Measurements from ENCODE around the gene DNM3.

DNM3 gene

GRCh38 chr1:172398970-172399755, 557.9 kb downstream of the DNM3 start:
- H3K27ac ChIP-seq (ENCODE audit: low read depth, low read length), result no peak overlapping the region
- peaks cover 5% of the 10 kb centered on the region; the same call in 1 of the 2 replicates for H3K27me3 ChIP-seq (ENCODE audit: control insufficient read depth, low read length)
- peak overlapping the region; percentile 58 for H3K4me2 ChIP-seq (ENCODE audit: low read length)
- H3F3A ChIP-seq (ENCODE audit: control insufficient read depth, insufficient read depth), result no peaks in the 10 kb centered on the region
- H3K79me2 ChIP-seq (ENCODE audit: control insufficient read depth, low read length), result no peaks in the 10 kb centered on the region
- no peaks in the 10 kb centered on the region for H3K36me3 ChIP-seq (ENCODE audit: control insufficient read depth, low read length)
- TF ChIP-seq EZH2phosphoT487 (IDR thresholded peaks at IDR 0.05; ENCODE audit: borderline replicate concordance, low read length), result no peak
- TF ChIP-seq, protein P1, sequence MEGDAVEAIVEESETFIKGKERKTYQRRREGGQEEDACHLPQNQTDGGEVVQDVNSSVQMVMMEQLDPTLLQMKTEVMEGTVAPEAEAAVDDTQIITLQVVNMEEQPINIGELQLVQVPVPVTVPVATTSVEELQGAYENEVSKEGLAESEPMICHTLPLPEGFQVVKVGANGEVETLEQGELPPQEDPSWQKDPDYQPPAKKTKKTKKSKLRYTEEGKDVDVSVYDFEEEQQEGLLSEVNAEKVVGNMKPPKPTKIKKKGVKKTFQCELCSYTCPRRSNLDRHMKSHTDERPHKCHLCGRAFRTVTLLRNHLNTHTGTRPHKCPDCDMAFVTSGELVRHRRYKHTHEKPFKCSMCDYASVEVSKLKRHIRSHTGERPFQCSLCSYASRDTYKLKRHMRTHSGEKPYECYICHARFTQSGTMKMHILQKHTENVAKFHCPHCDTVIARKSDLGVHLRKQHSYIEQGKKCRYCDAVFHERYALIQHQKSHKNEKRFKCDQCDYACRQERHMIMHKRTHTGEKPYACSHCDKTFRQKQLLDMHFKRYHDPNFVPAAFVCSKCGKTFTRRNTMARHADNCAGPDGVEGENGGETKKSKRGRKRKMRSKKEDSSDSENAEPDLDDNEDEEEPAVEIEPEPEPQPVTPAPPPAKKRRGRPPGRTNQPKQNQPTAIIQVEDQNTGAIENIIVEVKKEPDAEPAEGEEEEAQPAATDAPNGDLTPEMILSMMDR (IDR thresholded peaks at IDR 0.05; ENCODE audit: low read depth, low read length, poor library complexity, severe bottlenecking), result peak; percentile 74
- H3K4me1 ChIP-seq (ENCODE audit: control insufficient read depth, low read length), result peaks cover 11% of the 10 kb centered on the region
- no peaks in the 10 kb centered on the region for H3K9me3 ChIP-seq (ENCODE audit: control insufficient read depth, insufficient read depth, low read length)
- no peaks in the 10 kb centered on the region for H3K9me2 ChIP-seq (replicated peaks; ENCODE audit: control insufficient read depth, low read length)
- no peaks in the 10 kb centered on the region for H4K20me1 ChIP-seq (ENCODE audit: control insufficient read depth, insufficient read depth, low read depth, low read length)
- peak overlapping the region; percentile 49 for H3K4me3 ChIP-seq (ENCODE audit: low read length)

DNA sequence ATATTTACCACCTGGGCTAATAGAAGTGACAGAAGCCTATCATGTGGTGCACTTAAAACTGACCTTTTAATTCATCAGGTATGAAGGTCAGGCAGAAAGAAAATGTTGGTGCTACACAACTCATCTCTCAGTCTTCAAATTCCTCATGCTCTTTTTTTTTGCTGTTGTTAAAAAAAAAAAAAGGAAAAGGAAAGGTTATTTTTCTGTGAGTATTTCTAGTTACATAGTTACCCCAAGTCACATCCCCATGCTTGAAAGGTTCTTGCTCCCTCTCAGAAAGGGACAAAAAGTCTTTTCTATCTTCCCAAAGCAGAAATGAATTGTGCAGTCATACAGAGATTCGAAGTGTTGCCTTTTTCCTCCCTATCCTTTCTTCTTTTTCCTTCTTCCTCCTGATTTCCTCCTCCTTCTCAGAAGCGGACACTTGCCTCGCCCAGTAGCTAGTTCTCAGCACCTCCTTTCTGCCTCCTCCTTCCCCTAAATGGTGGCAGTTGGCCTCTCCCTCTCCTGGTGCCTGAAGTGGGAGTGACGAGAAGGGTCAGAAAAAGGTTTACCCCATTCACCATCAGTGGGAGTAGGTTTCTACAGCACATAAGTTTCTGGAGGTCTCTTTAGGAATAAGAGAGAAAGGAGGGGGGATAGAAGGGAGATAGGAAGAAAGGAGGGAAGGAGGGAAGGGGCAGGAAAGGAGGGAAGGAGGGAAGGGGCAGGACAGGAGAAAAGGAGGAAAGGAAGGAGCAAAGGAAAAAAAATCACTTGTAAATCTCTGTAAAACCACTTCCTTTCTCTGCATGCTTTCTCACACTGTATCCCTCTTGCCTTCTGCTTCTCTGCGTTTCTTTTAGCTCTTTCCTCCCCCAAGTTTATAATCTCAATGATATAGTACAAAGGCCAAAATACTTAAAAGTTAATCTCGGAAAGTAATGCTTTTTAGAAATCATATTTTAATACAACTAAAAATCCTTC, 558.7 kb downstream of the DNM3 start:
- no peaks in the 10 kb centered on the region for H3K36me3 ChIP-seq (ENCODE audit: control insufficient read depth, low read length)
- H3K27ac ChIP-seq (ENCODE audit: low read depth, low read length), result no peak overlapping the region
- no peaks in the 10 kb centered on the region for H3K79me2 ChIP-seq (ENCODE audit: control insufficient read depth, low read length)
- H3K4me2 ChIP-seq (ENCODE audit: low read length), result no peak overlapping the region
- H4K20me1 ChIP-seq (ENCODE audit: control insufficient read depth, insufficient read depth, low read depth, low read length), result no peaks in the 10 kb centered on the region
- no peaks in the 10 kb centered on the region for H3K9me3 ChIP-seq (ENCODE audit: control insufficient read depth, insufficient read depth, low read length)
- peaks cover 5% of the 10 kb centered on the region; the same call in 1 of the 2 replicates for H3K27me3 ChIP-seq (ENCODE audit: control insufficient read depth, low read length)
- TF ChIP-seq, protein P1 (IDR thresholded peaks at IDR 0.05; ENCODE audit: low read depth, low read length, poor library complexity, severe bottlenecking), result no peak
- no peak for TF ChIP-seq EZH2phosphoT487 (IDR thresholded peaks at IDR 0.05; ENCODE audit: borderline replicate concordance, low read length)
- H3K9me2 ChIP-seq (replicated peaks; ENCODE audit: control insufficient read depth, low read length), result no peaks in the 10 kb centered on the region
- H3F3A ChIP-seq (ENCODE audit: control insufficient read depth, insufficient read depth), result no peaks in the 10 kb centered on the region
- no peak overlapping the region for H3K4me3 ChIP-seq (ENCODE audit: low read length)
- peaks cover 6% of the 10 kb centered on the region for H3K4me1 ChIP-seq (ENCODE audit: control insufficient read depth, low read length)

DNA sequence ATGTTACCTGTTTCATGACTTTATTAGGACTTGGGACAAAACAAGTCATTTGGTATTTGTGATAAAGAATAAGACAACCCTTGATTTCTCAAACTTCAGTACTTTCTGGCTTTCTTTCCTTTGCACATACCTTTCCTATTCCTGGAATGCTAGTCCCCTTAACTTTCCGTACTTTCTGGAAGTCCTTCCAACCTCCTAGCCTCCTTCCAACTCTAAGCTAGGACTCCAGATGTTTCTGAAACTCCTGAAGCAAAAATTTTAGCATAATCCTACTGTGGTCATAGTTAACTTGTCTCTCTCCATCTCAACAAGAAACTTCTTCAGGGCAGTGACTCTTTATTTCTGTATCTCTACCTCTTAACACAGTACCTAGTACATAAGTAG, 559.4 kb downstream of the DNM3 start:
- Histone ChIP-seq H3F3A (ENCODE audit: control insufficient read depth, insufficient read depth) (no peaks in the 10 kb centered on the region), H3K4me1 (ENCODE audit: control insufficient read depth, low read length) (peaks cover 6% of the 10 kb centered on the region), H3K4me2 (ENCODE audit: low read length) (no peak overlapping the region)

More for the DNA sequence above, 559.4 kb downstream of the DNM3 start:
- no peak overlapping the region for H3K4me3 ChIP-seq (ENCODE audit: low read length)
- H4K20me1 ChIP-seq (ENCODE audit: control insufficient read depth, insufficient read depth, low read depth, low read length), result no peaks in the 10 kb centered on the region
- H3K9me3 ChIP-seq (ENCODE audit: control insufficient read depth, insufficient read depth, low read length), result no peaks in the 10 kb centered on the region
- TF ChIP-seq, protein P1 (IDR thresholded peaks at IDR 0.05; ENCODE audit: low read depth, low read length, poor library complexity, severe bottlenecking), result no peak
- H3K27me3 ChIP-seq (ENCODE audit: control insufficient read depth, low read length), result peaks cover 5% of the 10 kb centered on the region; the same call in 1 of the 2 replicates
- no peaks in the 10 kb centered on the region for H3K36me3 ChIP-seq (ENCODE audit: control insufficient read depth, low read length)
- no peaks in the 10 kb centered on the region for H3K79me2 ChIP-seq (ENCODE audit: control insufficient read depth, low read length)
- H3K9me2 ChIP-seq (replicated peaks; ENCODE audit: control insufficient read depth, low read length), result no peaks in the 10 kb centered on the region
- H3K27ac ChIP-seq (ENCODE audit: low read depth, low read length), result no peak overlapping the region

All from DOHH2 (cell line).